Superior temporal gyrus (tissue), 1 donor: ENCODE results near the gene CBLL2.
"Not testable (repeated sequence)": the region's sequence is repeated elsewhere in the genome, so short reads cannot be mapped to it uniquely, and the experiment has no call there.

Experiments used
- DNase-seq: peaks from one replicate; pipeline ENCODE4 v3.0.0-alpha.2; 2016; ENCODE audit errors: extremely low spot score

The CBLL2 gene, protein sequence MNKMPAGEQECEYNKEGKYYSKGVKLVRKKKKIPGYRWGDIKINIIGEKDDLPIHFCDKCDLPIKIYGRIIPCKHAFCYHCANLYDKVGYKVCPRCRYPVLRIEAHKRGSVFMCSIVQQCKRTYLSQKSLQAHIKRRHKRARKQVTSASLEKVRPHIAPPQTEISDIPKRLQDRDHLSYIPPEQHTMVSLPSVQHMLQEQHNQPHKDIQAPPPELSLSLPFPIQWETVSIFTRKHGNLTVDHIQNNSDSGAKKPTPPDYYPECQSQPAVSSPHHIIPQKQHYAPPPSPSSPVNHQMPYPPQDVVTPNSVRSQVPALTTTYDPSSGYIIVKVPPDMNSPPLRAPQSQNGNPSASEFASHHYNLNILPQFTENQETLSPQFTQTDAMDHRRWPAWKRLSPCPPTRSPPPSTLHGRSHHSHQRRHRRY

DNA sequence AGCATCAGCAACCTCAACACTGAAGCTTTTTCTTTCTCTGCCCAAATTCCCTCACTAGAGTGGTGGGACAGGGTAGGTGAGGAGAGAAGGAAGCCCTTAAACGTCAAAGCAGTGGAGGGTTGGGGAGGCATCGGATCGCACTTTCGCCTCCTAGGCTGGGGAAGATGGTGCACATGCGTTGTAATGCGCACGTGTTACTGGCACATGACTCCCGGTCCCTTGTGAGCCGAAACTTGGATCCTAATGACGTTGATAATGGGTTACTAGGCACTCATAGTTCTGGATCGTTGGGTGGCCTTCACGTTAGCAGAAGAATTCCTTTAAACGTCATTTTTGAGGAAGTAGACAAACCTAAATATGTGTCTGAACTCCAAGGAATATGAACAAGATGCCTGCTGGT is at the start of gene CBLL2:
TSS of gene CBLL2 (plus strand) at position 301 of the 400 bp plus-strand sequence. CDS start at position 380, 79 bp downstream.
- no peak for DNase-seq

DNA sequence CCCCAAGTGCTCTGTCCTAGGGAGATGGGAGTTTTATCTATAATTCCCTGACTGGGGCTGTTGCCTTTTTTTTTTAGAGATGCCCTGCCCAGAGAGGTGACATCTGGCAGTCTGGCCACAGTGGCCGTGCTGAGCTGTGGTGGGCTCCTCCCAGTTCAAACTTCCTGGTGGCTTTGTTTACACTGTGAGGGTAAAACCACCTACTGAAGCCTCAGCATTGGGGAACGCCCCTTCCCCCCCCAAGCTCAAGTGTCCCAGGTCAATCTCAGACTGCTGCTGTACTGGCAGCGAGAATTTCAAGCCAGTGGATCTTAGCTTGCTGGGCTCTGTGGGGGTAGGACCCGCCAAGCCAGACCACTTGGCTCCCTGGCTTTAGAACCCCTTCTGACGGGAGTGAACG is 38.3 kb upstream of the CBLL2 start:
- no peak for DNase-seq

DNA sequence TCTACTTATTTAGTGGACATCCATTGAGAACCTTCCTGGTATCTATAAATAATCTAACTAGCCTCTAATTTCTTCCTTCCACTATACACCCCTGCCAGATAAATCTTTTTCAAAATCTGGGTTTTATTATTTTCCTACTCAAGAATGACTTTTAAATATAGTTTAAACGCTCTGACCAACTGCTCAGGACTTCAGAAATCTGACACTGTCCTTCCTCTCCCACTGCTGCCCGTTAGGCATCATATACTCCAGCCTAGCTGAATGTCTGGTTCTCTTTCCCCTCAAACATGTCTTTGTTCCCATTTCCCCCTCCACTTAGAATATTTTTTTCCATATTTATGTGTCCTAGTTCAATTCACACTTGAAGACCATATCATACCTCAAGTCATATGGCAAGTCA is 35.2 kb upstream of the CBLL2 start:
- no peak for DNase-seq

DNA sequence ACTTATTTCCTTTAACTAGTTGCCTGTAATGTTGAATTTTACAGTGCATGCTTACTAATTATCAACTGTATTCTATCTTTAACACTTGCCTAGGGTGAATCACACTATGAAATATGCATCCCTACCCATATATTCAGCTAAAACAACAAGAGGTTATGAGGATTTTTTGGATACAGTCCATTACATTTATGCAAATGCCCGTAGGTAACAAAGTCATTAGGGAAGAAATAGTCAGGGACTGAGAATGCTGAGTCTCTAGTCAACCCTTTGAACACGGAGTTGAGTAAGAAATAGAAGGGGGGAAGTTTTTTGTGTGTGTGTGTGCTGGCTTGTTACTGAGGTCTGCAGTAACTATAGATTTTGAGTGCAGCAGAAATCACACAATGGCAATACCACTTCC is 26.1 kb upstream of the CBLL2 start:
- no peak for DNase-seq

DNA sequence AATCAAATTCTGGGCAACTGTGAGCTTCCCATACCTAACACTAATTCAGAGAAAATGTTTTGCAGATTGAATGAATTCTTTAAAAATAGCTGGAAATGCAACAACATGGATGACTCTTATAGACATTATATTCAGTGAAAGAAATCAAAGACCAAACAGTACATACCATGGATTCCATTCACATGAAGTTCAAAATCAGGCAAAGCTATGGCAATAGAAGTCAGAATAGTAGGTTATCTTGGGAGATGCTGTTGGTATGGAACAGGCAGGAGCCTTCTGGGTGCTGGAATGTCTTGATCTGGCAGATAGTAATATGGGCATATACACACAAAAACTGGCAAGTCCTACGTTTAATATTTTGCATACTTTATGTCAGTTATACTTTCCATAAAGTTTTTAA is 25.5 kb upstream of the CBLL2 start:
- no peak for DNase-seq

DNA sequence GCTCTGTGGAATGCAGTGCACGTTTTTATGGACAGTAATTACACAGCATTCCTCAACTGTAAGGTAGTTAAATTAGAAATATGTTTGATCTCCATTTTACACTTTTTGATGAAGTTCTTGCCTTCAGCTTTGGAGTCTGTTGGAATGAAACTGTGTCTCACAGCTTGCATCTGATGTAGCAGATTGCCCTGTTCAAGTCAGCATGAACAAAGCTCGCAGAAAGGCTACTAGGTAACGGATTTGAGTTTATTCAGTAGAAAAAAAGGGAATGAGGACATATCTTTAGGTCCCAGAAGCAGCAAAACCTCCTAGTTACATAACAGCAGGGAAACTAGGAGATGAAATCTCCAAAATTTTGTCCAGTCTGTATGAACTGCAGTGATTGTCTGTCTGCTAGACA is 24.3 kb upstream of the CBLL2 start:
- no peak for DNase-seq

DNA sequence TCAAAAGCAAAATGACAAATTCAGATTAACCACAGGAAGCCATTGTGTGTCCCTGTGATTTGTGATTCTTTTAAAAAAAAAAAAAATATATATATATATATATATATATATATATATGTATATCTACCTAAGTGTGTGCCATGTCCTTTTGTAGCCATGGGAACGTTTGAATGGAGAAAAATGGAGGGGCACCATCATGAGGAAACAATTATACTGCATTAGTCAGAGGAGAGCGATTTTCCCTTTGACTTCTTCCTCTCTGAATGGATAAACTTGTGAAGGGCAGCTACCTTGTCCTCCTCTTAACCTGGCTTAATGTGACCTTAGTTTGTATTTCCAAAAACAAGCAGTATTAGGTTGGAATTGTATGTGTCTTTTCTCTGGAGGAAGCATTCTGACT is 23.3 kb upstream of the CBLL2 start:
- no peak for DNase-seq

DNA sequence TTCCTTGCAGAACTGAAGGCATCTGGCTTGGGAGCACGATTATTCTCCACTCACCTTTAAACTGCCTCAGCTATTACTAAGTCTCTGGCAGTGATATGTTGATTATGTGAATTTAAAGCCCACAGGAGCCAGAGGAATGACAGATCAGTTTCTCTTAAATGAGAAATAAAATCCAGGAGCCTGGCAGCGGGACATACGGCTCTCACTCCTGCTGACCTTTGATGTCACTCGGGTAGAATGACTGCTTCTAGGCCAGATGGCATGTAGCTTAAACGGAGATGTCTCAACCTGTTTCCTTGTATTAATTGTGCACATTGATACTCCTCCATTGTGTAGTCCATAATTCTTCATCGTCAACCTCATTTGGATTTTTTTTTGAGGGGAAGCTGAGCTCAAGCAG is 4.0 kb upstream of the CBLL2 start:
- no peak for DNase-seq

DNA sequence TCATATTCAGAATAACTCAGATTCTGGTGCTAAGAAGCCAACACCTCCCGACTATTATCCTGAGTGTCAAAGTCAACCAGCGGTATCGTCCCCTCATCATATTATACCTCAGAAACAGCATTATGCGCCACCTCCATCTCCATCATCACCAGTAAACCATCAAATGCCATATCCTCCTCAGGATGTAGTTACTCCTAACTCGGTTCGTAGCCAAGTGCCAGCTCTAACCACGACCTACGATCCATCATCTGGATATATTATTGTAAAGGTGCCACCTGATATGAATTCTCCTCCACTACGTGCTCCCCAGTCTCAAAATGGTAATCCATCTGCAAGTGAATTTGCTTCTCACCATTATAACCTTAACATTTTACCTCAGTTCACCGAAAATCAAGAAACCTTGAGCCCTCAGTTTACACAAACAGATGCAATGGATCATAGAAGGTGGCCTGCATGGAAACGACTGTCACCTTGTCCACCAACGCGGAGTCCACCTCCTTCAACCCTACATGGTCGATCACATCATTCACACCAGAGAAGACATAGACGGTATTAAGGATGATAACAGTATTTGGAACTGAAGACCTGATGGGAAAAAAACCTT is 1.1 kb downstream of the CBLL2 start:
- no peak for DNase-seq

DNA sequence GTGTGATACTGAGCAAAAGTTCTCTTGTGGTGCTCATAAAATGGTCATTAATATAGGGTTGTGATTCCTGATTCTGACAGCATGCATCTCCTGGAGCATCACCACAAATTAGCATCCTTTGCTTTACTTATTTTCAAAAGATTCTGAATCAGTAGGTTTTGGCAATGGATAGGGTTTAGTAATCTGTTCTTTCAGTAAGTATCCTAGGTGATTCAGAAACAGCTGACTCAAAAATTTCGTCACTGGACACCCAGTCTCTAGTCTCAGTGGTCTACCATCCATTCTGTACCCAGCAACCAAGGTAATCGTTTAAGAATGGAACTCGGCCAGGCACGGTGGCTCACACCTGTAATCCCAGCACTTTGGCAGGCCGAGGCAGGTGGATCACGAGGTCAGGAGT is 4.1 kb downstream of the CBLL2 start:
- no peak for DNase-seq

DNA sequence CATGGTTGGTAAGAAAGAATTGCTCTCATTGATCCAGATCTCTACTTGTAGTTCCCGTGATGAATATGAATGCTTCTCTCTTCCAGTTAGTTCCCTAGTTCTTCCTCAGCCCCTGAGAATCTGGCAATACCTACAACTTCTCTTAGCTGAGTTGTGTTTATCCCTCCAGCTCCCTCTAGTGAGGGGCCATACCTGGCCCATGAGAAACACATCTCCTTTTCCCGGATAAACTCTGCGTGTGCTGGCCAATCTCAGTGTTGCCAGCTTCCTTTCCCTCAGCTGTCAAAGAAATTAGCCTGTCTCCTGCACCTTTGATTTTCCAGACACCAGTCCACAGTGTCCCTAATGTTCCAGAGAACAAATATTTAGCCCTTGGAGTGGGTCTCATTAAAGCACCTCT is 5.7 kb downstream of the CBLL2 start:
- no peak for DNase-seq

DNA sequence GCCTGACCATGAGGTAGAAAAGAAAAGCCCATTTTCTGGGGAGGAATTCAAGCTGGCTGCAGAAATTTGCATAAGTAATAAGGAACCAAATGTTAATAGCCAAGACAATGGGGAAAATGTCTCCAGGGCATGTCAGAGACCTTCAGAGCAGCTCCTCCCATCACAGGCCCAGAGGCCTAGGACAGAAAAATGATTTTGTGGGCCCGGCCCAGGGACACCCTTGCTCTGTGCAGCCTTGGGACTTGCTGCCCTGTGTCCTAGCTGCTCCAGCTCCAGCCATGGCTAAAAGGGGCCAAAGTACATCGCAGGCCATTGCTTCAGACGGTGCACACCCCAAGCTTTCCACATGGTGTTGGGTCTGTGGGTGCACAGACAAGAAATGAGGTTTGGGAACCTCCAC is 16.5 kb downstream of the CBLL2 start:
- not testable (repeated sequence) for DNase-seq

DNA sequence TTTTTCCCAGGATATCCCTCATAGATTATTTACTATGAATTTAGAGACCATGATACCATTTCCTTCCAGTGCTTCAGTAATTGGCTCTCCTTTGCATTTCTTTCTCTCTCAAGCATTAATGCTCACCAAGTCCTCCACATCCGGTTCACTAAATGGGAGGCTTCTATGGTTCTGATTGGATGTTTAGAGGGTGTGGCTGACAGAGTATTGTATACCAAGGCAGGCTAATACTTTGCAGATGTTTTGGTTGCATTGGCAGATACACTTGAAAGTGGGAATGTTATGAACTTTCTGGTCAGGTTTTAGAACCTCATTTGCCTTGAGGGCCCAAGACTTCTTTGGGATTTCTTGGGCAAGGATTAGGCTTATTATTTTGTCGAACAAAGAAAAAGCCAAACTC is 24.2 kb downstream of the CBLL2 start:
- DNase-seq = no peak

DNA sequence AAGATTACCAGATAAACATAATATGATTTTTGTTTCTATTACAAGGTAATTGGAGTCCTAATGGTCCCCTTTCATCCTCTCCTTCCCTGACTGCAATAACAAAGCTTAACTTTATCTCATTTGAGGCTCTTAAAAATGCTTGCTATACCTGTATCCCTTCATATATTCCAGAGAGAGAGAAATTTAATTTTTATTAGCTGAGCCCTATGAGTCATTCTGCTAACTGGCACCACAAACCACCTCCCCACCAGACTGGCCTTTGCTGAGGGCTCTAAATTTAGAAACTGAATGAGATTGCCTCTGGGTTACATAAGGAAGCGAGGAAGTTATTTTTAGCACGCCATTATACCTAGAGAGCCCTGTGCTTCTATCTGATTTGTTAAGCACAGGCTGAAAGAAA is 27.4 kb downstream of the CBLL2 start:
- DNase-seq = peak; percentile 30

DNA sequence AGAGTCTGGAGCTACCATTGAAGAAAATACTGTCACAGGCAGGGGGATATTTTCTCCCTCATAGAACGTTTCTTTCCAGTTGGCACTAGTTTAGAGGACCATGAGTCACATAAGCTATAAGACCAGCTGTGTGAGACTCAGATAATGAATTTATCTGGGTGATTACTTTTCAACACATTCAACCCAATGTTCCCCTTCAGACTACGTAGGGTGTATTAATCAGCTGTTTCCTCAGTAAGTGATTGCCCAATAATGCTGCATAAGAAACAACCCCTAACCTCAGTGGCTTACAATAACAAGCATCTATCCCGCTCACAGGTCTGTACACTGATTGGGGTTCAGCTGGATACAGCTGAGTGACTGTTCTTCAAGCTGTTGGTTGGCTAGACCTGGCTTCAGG is 38.1 kb downstream of the CBLL2 start:
- no peak for DNase-seq

DNA sequence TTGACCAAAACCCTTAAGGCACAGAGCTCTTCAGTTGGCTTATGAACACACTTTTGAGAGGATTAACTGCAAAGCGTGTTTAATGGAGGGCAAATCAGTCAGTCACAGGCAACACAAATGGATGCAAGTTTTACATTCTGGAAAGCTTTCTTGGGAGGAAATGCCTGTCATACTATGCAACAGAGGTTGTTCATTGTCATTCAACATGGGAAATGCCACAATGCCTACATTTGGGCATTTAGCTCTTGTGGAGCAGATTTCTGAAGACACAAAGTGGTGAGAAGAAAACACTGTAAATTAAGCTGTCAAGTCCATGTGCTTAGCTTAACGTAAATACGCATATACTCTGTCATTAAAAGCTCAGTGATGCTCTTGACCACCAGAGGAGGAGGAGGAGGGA is 41.1 kb downstream of the CBLL2 start:
- DNase-seq = no peak

DNA sequence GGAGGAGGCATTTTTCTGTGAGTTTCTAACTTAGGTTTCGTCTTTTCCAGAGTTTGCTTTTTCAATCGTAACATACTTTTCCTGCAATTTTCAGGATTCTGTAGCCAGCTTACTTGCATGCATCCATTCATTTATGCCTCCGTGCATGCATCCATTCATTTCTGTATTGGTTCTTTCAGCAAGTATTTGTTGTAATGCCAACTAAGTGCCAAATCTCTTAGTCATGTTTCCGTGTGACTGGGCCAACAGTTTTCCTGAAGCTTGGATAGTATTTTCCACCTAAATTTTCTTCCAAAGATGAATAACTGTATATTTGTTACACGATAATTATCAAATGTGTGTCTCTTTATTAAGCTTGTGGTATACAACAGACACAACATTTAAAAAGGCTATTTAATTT is 41.5 kb downstream of the CBLL2 start:
- DNase-seq = peak; percentile 23

DNA sequence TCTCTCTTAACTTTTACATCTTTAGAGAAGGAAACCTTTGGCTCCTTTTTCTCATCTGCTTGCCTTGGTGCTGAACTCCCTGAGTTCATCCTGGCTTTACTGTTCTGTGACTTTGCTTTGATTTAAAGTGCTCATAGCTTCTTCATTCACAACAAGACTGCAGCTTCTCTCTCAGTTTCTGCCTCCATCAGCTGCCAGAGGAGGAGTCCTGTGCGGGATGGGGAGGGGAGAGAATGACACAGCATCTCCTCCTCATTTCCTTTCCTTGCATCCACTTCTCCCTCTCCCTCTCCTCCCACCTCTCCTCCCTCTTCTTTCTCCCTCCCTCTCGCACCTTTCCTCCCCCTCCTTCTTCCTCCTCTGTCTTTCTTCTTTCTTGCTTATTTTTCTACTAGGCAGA is 42.0 kb downstream of the CBLL2 start:
- no peak for DNase-seq

DNA sequence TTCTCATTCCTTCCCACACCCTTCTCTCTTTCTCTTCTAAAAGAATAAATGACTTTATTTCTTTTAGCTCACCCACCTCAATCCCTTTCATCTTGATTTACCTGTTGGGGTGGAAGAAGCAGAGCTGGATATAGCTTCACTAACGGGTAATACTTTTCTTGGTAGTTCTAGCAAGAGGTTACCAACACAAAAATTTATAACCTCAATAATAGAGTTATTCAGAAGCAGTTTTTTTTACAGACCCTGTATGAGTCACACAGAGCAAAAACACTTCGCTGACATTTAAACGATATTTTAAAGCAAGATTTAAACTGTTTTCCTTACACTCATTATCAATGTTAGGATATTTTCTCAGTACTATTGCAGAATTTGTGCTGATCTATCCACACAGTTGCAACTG is 42.4 kb downstream of the CBLL2 start:
- DNase-seq = no peak

DNA sequence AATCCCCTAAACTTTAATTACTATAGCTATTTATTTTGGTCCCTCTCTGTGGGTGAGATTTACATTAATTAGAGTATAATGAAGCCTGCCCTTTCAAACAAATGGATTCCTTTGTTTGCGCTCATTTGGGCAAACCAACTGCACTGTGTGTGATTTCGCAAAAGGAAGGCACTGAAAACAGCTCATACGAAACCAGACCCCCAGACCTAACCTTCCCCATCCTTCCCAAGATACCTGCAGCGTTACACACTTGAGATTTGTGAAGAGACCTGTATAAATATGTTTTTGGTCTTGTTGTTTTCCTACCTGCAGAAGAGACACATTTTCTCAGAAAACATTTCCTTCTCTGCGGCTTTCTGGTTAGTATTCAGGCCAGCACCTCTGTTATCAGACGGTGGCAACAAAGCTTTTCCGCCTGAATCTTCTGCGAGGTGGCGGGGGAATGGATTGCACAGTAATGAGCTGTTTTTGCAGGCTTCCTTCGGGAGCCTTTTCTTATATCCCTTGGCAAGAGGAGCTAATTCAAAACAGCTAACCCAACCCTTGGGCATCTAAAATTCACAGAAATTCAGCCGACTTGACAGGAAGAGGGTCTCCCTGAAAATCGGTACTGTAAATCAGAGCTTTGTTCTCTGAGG is 47.6 kb downstream of the CBLL2 start:
- no peak for DNase-seq

DNA sequence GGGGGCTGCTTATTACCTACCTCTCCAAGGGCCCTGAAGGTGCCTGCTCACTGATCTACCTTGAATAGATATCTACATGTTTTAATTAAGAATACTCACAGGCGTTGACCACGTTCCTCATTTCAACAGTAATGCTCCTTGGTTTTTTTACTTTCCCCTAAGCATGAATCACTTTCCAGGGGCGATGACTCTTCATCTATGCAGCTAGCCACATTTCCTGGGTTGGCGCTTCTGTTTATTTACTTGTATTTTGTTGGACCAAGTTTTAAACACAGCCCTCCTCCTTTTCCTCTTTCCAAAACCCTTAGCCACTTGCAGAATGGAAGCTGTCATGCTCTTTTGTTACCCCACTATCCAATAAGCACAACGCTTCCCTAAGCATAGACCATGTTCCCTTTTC is 50.8 kb downstream of the CBLL2 start:
- no peak for DNase-seq
